ENCODE measurements around the gene CCSAP. TPM values are rescaled to one million over a fixed set of nuclear protein-coding genes. Genes with fewer than 3 reads are reported as not detected.

CCSAP gene
- total RNA-seq, 1 donor from 2014 or later: 8.3 TPM

- Mint-ChIP-seq H3K36me3 (no peaks in the 10 kb centered on the region), H3K4me1 (no peaks in the 10 kb centered on the region), H3K4me3 (no peak overlapping the region), H3K9me3 (no peaks in the 10 kb centered on the region), H3K27ac (no peak overlapping the region), H3K27me3 (ENCODE audit: low read depth) (peaks cover 40% of the 10 kb centered on the region)
- no peak for DNase-seq (ENCODE audit: low spot score in 2 of 2, unreplicated experiment in 2 of 2)
- TF ChIP-seq CTCF (IDR thresholded peaks at IDR 0.05; ENCODE audit: unreplicated experiment): no peak
Measured at GRCh38 chr1:229383961-229384360, 41.1 kb upstream of the CCSAP start.

- TF ChIP-seq CTCF (IDR thresholded peaks at IDR 0.05; ENCODE audit: unreplicated experiment): no peak
- Mint-ChIP-seq H3K27ac (no peak overlapping the region), H3K4me1 (no peaks in the 10 kb centered on the region), H3K4me3 (no peak overlapping the region), H3K27me3 (ENCODE audit: low read depth) (peaks cover 37% of the 10 kb centered on the region), H3K9me3 (no peaks in the 10 kb centered on the region), H3K36me3 (no peaks in the 10 kb centered on the region)
- DNase-seq (ENCODE audit: low spot score in 2 of 2, unreplicated experiment in 2 of 2): no peak
Measured at GRCh38 chr1:229383188-229383587, 40.3 kb upstream of the CCSAP start.

GRCh38 chr1:229381234-229381633, 38.4 kb upstream of the CCSAP start:
- peaks cover 35% of the 10 kb centered on the region for H3K27me3 Mint-ChIP-seq (ENCODE audit: low read depth)
- no peak overlapping the region for H3K27ac Mint-ChIP-seq
- DNase-seq (ENCODE audit: low spot score in 2 of 2, unreplicated experiment in 2 of 2): no peak
- no peaks in the 10 kb centered on the region for H3K9me3 Mint-ChIP-seq
- H3K4me3 Mint-ChIP-seq: no peak overlapping the region
- H3K4me1 Mint-ChIP-seq: no peaks in the 10 kb centered on the region
- H3K36me3 Mint-ChIP-seq: no peaks in the 10 kb centered on the region
- TF ChIP-seq CTCF (IDR thresholded peaks at IDR 0.05; ENCODE audit: unreplicated experiment): no peak

GRCh38 chr1:229380536-229381160, 37.8 kb upstream of the CCSAP start:
- Mint-ChIP-seq H3K27ac (no peak overlapping the region), H3K4me1 (no peaks in the 10 kb centered on the region), H3K4me3 (no peak overlapping the region), H3K27me3 (ENCODE audit: low read depth) (peaks cover 37% of the 10 kb centered on the region), H3K9me3 (no peaks in the 10 kb centered on the region), H3K36me3 (no peaks in the 10 kb centered on the region)
- no peak for DNase-seq (ENCODE audit: low spot score in 2 of 2, unreplicated experiment in 2 of 2)
- no peak for TF ChIP-seq CTCF (IDR thresholded peaks at IDR 0.05; ENCODE audit: unreplicated experiment)

GRCh38 chr1:229379846-229380245, 37.0 kb upstream of the CCSAP start:
- Mint-ChIP-seq H3K27ac (no peak overlapping the region), H3K27me3 (ENCODE audit: low read depth) (peaks cover 37% of the 10 kb centered on the region), H3K36me3 (no peaks in the 10 kb centered on the region), H3K4me1 (no peaks in the 10 kb centered on the region), H3K4me3 (no peak overlapping the region), H3K9me3 (no peaks in the 10 kb centered on the region)
- no peak for DNase-seq (ENCODE audit: low spot score in 2 of 2, unreplicated experiment in 2 of 2)
- no peak for TF ChIP-seq CTCF (IDR thresholded peaks at IDR 0.05; ENCODE audit: unreplicated experiment)
